HAP-1 (cell line): ENCODE results near the gene VSTM1.
A peak's percentile ranks its signal among the peaks of the same experiment; 100 is the strongest.
"Not testable (repeated sequence)": the region's sequence is repeated elsewhere in the genome, so short reads cannot be mapped to it uniquely, and the experiment has no call there.

Experiments
- DNase-seq, 2 experiments: peaks; one replicate each; pipeline ENCODE4 v3.0.0-alpha.2; 2016 to 2020; ENCODE audit warnings: low spot score in 2 of 2
- H3K27me3 ChIP-seq: fragments of 250-450 bp; sonication (Bioruptor Pico); 2 replicates; pipeline ENCODE4 v1.5.1; 2020; ENCODE audit warnings: low read depth, mild to moderate bottlenecking, moderate library complexity
- H3K36me3 ChIP-seq: fragments of 250-450 bp; sonication (Bioruptor Pico); replicated peaks from 2 replicates; pipeline ENCODE4 v1.5.1; 2020; ENCODE audit warnings: mild to moderate bottlenecking
- H3K4me1 ChIP-seq: fragments of 250-450 bp; sonication (Bioruptor Pico); 2 replicates; pipeline ENCODE4 v1.5.1; 2020; ENCODE audit warnings: mild to moderate bottlenecking
- H3K4me3 ChIP-seq: fragments of 250-450 bp; sonication (Bioruptor Pico); 2 replicates; pipeline ENCODE4 v1.5.1; 2020; ENCODE audit warnings: mild to moderate bottlenecking, moderate library complexity
- H3K9me3 ChIP-seq: fragments of 250-450 bp; sonication (Bioruptor Pico); 2 replicates; pipeline ENCODE4 v1.5.1; 2020; ENCODE audit warnings: mild to moderate bottlenecking, moderate library complexity
- in situ Hi-C: fragments of 300-500 bp; cut with MboI; formaldehyde crosslinking; loops from 3 replicates; pipeline ENCODE4 v1.14.3; 2020; ENCODE audit warnings: low sequenced_read_pairs, inconsistent platforms, mixed read lengths

VSTM1 gene

DNA sequence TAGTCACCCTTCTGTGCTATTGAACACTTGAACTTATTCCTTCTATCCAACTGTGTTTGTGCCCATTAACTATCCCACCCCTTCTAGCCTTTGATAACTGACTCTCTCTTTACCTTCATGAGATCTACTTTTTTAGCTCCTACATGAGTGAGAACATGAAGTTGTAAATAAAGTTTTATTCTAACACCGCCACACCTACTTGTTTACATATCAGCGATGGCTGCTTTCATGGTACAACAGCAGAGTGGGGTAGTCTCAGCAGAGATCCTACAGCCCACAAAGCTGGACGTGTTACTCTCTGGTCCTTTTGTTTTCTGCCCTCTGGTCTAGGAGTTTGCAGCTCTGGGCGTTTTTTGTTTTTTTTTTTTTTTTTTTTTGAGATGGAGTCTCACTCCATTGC lies 23.7 kb downstream of the VSTM1 start:
- H3K4me3 ChIP-seq = no peak overlapping the region
- in situ Hi-C loops = no loop called here

DNA sequence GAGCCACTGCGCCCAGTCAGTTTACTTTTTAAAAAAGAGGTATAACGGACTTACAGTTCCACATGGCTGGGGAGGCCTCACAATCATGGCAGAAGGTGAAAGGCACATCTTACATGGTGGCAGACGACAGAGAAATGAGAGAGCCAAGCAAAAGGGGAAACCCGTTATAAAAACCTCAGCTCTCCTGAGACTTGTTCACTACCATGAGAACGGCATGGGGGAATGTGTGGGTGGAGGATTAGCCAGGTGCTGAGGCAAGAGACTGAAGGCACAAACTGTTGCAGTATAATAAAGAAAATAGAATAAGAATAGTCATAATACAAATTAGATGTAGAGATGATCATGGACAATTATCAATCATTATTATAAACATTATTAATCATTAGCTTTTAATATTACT lies 27.2 kb downstream of the VSTM1 start:
- H3K4me1 ChIP-seq, DNase-seq, H3K27me3 ChIP-seq, H3K36me3 ChIP-seq, H3K9me3 ChIP-seq, H3K4me3 ChIP-seq, in situ Hi-C loops: not testable (repeated sequence)

More for the DNA sequence above, 23.7 kb downstream of the VSTM1 start:
- H3K36me3 ChIP-seq = no peaks in the 10 kb centered on the region
- no peaks in the 10 kb centered on the region for H3K27me3 ChIP-seq
- no peaks in the 10 kb centered on the region for H3K9me3 ChIP-seq
- H3K4me1 ChIP-seq = no peaks in the 10 kb centered on the region
- no peak for DNase-seq

DNA sequence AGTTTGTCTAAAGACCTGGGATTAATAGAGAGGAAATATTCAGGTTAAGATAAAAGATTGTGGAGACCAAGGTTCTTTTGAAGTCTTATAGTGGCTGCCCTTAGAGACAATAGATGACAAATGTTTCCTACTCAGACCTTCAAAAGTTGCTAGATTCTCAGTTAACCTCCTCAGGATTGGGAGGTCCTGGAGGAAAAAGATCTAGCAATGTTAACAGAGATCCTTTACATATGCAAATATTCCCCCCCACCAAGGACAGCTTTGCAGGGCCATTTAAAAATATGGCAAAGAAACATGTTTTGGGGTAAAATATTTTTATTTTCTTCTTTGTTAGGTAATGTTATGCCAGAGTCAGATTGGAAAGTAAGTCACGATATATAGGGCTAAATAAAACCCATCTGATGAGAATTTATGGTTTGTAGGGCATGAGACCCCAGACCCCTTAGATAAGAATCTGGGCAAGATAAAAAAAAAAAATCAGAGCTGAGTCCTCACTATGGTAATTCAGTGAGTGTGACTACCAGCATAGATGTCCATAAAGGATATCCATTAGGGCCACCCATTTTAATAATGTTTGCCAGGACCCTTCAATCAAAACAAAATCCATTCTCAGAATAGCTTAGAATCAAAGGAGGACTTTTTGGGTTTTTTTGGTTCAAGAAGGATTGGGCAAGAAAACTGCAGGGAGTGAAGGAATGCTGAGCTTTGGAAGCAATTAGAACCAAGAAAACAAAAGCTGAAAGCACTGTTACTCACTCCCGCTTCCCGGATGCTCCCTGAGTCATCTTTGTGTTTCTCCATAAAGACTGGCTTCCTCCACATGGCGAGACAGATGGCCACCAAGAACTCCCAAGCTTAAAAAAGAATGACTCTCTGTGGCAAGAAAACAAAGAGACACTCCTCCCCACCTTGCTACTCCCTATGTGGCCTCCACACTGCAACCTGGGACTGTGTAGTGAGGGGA lies 28.2 kb downstream of the VSTM1 start:
- DNase-seq = no peak
- Histone ChIP-seq H3K36me3 (no peaks in the 10 kb centered on the region), H3K4me3 (no peak overlapping the region), H3K9me3 (no peaks in the 10 kb centered on the region), H3K4me1 (no peaks in the 10 kb centered on the region), H3K27me3 (no peaks in the 10 kb centered on the region)
- in situ Hi-C loops = no loop called here

DNA sequence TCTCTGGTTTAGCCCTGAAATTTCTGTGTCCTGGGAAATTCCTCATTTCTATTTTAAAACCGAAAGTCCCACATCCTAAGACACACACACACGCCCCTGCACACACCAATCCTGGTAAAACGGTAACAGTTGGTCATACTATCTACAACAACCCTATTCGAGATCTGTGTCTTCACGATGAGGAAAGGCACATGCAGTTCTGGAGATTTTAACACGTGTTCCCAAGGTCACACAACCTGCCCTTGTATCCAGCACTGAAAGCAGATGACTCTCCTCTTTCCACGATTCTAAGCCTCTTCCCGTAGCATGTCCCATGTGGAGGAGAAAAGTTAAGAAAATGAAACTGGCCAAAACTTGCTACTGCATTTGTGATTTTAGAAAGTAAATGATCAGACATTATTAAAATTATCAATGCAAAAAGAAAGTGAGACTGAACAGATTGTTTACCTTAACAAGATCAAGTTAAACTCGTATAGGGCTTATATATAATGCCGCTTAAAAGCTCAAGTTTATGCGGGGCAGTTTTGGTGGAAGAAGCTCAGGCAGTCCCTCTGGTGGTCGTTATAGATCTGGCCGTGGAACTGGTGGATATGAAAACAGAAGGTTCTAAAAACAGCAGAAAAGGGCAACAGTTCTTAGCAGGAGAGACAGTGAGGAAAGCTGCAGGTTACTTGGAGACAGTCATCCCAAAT lies 32.7 kb downstream of the VSTM1 start:
- Histone ChIP-seq H3K36me3 (no peaks in the 10 kb centered on the region), H3K4me3 (no peak overlapping the region), H3K4me1 (no peaks in the 10 kb centered on the region), H3K9me3 (no peaks in the 10 kb centered on the region), H3K27me3 (no peaks in the 10 kb centered on the region)
- in situ Hi-C loops = no loop called here
- DNase-seq = peak; percentile 11 to 39

DNA sequence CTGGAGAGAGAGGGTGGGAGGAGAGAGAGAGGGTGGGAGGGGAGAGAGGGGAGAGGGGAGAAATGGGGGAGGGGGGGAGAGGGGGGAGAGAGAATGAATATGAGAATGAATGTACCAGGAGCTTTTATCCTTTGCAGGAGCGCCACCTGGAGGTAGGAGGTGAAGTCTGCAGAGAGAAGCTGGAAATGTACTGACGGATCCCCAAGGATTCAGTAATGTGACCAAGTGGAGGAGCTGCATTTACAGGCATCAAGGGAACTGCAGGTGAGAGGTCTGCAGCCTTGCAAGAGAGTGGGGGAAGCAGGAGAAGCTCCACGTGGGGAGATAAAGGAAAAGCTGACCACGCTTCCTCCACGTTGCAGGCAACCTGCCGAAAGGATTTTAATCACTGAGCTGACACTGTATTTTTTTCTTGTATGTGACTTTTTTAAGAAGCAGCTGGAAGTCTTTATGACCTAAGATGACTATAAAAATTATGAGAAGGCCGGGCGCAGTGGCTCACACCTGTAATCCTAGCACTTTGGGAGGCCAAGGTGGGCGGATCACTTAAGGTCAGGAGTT lies 33.7 kb downstream of the VSTM1 start:
- no peaks in the 10 kb centered on the region for H3K9me3 ChIP-seq
- no peak overlapping the region for H3K4me3 ChIP-seq
- no peaks in the 10 kb centered on the region for H3K36me3 ChIP-seq
- in situ Hi-C loops = no loop called here
- H3K4me1 ChIP-seq = no peaks in the 10 kb centered on the region
- no peaks in the 10 kb centered on the region for H3K27me3 ChIP-seq
- peak; percentile 49 to 79 for DNase-seq

DNA sequence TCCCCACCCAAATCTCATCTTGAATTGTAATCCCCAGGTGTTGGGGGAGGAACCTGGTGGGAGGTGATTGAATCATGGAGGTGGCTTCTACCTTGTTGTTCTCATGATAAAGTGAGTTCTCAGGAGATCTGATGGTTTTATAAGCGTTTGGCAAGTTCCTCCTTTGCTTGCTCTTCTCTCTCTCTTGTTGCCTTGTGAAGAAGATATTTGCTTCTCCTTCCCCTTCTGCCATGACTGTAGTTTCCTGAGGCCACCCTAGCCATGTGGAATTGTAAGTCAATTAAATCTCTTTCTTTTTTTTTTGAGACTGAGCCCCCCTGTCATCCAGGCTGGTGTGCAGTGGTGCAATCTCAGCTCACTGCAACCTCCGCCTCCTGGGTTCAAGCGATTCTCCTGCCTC lies 34.4 kb downstream of the VSTM1 start:
- no peaks in the 10 kb centered on the region for H3K36me3 ChIP-seq
- in situ Hi-C loops = no loop called here
- H3K9me3 ChIP-seq = no peaks in the 10 kb centered on the region

DNA sequence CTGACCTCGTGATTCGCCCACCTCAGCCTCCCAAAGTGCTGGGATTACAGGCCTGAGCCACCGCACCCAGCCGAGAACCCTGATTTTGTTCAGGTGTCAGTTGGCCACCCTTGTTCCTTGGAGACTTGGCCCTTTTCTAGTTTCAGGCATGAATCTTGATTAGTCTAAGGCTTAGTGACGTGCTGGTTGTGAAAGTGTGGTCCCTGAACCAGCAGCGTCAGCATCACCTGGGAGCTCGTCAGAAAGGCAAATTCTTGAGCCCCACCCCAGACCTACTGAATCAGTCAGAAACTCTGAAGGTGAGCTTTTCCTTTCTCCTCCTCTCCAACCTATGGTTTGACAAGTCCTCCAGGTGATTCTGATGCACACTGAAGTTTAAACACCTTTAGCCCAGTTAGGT lies 37.0 kb downstream of the VSTM1 start:
- in situ Hi-C loops = no loop called here
- no peaks in the 10 kb centered on the region for H3K4me1 ChIP-seq
- H3K36me3 ChIP-seq = no peaks in the 10 kb centered on the region
- no peak overlapping the region for H3K4me3 ChIP-seq
- H3K27me3 ChIP-seq = no peaks in the 10 kb centered on the region
- DNase-seq = no peak
- no peaks in the 10 kb centered on the region for H3K9me3 ChIP-seq

More for the DNA sequence above, 34.4 kb downstream of the VSTM1 start:
- Histone ChIP-seq H3K27me3 (no peaks in the 10 kb centered on the region), H3K4me1 (no peaks in the 10 kb centered on the region), H3K4me3 (no peak overlapping the region)
- no peak for DNase-seq

DNA sequence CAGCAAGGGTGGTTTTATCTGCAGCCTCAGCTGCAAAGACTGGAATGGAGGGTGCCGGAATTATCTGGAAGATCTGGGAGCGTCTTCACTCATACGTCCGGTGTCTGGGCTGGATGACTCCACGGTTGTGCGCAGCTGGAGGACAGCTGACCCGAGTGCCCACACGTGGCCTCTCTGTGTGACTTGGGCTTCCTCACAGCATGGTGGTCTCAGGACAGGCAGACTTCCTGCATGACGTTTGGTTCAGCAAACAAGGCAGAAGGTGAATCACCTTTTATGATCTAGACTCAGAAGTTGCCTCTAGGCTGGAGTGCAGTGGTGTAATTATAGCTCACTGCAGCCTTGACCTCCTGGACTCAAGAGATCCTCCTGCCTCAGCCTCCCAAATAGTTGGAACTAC lies 39.0 kb downstream of the VSTM1 start:
- Histone ChIP-seq H3K36me3 (no peaks in the 10 kb centered on the region), H3K4me3 (no peak overlapping the region), H3K9me3 (no peaks in the 10 kb centered on the region), H3K27me3 (no peaks in the 10 kb centered on the region), H3K4me1 (no peaks in the 10 kb centered on the region)
- no peak for DNase-seq
- in situ Hi-C loops = loop anchor here (5.0 kb wide), 1 partner anchor 182 kb away; no protein-coding TSS in a partner anchor

DNA sequence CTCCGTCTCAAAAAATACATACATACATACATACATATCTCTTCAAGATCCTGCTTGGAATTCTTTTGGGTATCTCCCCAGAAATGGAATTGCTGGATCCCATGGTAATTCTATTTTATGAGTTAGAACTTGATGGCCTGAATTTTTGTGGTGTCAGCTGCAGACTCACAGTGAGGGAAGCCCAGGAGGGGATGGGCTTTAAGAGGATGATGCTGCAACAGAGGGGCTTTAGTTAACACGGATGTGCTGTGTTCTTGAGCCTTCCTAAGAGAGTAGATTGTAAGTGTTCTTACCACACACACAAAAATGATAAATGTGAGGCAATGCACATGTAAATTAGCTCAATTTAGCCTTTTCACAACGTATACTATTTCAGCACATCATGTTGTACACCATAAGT lies 40.5 kb downstream of the VSTM1 start:
- H3K4me1 ChIP-seq = no peaks in the 10 kb centered on the region
- in situ Hi-C loops = loop anchor here (5.0 kb wide), 1 partner anchor 181 kb away; no protein-coding TSS in a partner anchor
- no peaks in the 10 kb centered on the region for H3K27me3 ChIP-seq
- no peak for DNase-seq
- H3K36me3 ChIP-seq = no peaks in the 10 kb centered on the region
- H3K4me3 ChIP-seq = no peak overlapping the region
- H3K9me3 ChIP-seq = no peaks in the 10 kb centered on the region

DNA sequence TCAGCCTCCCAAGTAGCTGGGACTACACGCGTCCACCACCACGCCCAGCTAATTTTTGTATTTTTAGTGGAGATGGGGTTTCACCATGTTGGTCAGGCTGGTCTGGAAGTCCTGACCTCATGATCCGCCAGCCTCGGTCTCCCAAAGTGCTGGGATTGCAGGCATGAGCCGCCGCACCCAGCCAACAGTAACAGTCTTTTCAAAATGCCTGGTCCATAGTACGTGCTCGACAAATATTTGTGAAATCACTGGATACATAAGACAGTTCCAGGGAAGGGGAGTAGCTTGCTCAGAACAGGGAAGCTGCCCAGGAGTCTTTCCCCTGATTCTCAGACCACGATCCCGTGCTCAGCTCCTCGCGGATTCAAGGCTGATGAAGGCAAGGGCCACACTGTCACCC lies 41.8 kb downstream of the VSTM1 start:
- Histone ChIP-seq H3K4me1 (no peaks in the 10 kb centered on the region), H3K4me3 (no peak overlapping the region), H3K9me3 (no peaks in the 10 kb centered on the region), H3K36me3 (no peaks in the 10 kb centered on the region), H3K27me3 (no peaks in the 10 kb centered on the region)
- DNase-seq = no peak
- in situ Hi-C loops = loop anchor here (5.0 kb wide), 1 partner anchor 180 kb away; no protein-coding TSS in a partner anchor

DNA sequence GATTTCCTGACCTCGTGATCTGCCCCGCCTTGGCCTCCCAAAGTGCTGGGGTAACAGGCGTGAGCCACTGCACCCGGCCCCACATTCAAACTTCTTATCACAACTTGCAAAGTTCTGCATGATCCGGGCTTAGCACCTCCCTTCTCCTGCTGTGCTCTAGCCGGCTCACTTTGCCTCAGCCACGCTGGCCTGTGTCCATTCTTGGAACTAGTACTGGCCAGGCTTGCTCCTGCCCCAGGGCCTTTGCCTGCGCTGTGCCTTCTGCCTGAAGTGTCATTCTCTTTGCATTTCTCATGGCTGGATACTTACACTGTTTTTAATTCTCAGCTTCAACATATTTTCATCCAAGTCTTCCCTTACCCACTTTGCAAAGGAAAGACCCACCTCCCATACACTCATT lies 42.3 kb downstream of the VSTM1 start:
- DNase-seq = no peak
- Histone ChIP-seq H3K4me3 (no peak overlapping the region), H3K9me3 (no peaks in the 10 kb centered on the region), H3K4me1 (no peaks in the 10 kb centered on the region), H3K36me3 (no peaks in the 10 kb centered on the region), H3K27me3 (no peaks in the 10 kb centered on the region)
- in situ Hi-C loops = loop anchor here (5.0 kb wide), 1 partner anchor 179 kb away; no protein-coding TSS in a partner anchor

DNA sequence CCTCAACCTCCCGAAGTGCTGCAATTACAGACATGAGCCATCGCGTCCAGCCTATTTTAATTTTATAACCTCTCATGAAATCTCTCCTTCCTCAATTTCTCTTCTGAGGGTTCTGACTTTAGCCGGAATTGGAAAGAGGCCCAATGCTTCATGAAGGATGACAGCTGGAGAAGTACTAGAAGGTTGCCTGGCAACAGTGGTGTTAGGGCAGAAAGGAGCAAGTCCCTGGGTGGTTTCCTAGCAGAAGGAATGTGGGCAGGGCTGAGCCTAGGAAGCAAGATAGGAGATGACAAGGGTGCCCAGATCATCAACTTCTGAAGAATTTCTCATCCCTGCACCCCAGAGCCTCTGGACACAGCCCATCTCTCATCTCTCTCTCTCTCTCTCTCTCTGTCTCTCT lies 46.4 kb downstream of the VSTM1 start:
- no peaks in the 10 kb centered on the region for H3K9me3 ChIP-seq
- DNase-seq = no peak
- H3K36me3 ChIP-seq = no peaks in the 10 kb centered on the region
- H3K27me3 ChIP-seq = 0 out of 2 replicates have a peak, but pooled peaks cover 3% of the 10 kb centered on the region
- H3K4me3 ChIP-seq = no peak overlapping the region
- no peaks in the 10 kb centered on the region for H3K4me1 ChIP-seq
- in situ Hi-C loops = no loop called here

DNA sequence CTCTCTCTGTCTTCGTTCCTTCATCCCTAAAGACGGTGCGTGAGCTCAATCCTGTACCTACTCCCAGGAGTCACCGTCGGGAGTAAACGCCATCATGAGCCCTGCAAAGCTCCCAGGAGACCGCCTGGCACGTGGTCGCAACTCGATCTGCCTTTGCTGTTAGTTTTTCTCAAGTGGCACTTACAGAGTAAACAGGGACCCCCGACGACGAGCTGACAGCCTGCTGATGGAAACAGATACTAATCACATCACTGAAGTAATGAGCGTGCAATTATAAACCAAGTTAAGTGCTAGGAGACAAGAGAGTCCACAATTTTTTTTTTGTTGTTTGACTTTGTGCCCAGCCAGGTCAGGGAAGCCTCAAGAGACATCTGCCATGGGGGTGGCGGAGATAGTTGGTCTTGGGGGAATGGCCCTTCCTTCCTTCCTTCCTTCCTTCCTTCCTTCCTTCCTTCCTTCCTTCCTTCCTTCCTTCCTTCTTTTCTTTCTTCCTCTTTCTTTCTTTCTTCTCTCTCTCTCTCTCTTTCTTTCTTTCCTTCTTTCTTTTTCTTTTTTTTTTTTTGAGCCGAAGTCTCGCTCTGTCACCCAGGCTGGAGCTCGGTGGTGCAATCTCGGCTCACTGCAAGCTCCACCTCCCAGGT lies 48.7 kb downstream of the VSTM1 start:
- no peak for DNase-seq
- H3K27me3 ChIP-seq = 0 out of 2 replicates have a peak, but pooled peaks cover 3% of the 10 kb centered on the region
- H3K4me3 ChIP-seq = no peak overlapping the region
- no peaks in the 10 kb centered on the region for H3K4me1 ChIP-seq
- H3K9me3 ChIP-seq = no peaks in the 10 kb centered on the region
- no peaks in the 10 kb centered on the region for H3K36me3 ChIP-seq
- in situ Hi-C loops = no loop called here
